ENCODE data around the gene CDH4.

Gene CDH4

GRCh38 chr20:61373956-61374545, 122.0 kb downstream of the CDH4 start:
- no peak for DNase-seq (ENCODE audit: low read depth)
- no peak overlapping the region for H3K4me3 ChIP-seq (replicated peaks; ENCODE audit: low read depth, low read length)
- TF ChIP-seq CTCF (IDR thresholded peaks at IDR 0.05; ENCODE audit: low read length, missing control alignments): no peak

GRCh38 chr20:61376541-61377240, 124.6 kb downstream of the CDH4 start:
- no peak overlapping the region for H3K4me3 ChIP-seq (replicated peaks; ENCODE audit: low read depth, low read length)
- no peak for TF ChIP-seq CTCF (IDR thresholded peaks at IDR 0.05; ENCODE audit: low read length, missing control alignments)
- no peak for DNase-seq (ENCODE audit: low read depth)

- H3K4me3 ChIP-seq (replicated peaks; ENCODE audit: low read depth, low read length): no peak overlapping the region
- no peak for DNase-seq (ENCODE audit: low read depth)
- TF ChIP-seq CTCF (IDR thresholded peaks at IDR 0.05; ENCODE audit: low read length, missing control alignments): no peak
Measured at GRCh38 chr20:61378694-61379355, 126.8 kb downstream of the CDH4 start.

- H3K4me3 ChIP-seq (replicated peaks; ENCODE audit: low read depth, low read length): no peak overlapping the region
- TF ChIP-seq CTCF (IDR thresholded peaks at IDR 0.05; ENCODE audit: low read length, missing control alignments): no peak
- DNase-seq (ENCODE audit: low read depth): no peak
Measured at GRCh38 chr20:61379898-61380544, 128.0 kb downstream of the CDH4 start.

GRCh38 chr20:61380545-61380915, 128.5 kb downstream of the CDH4 start:
- no peak for DNase-seq (ENCODE audit: low read depth)
- H3K4me3 ChIP-seq (replicated peaks; ENCODE audit: low read depth, low read length): no peak overlapping the region
- TF ChIP-seq CTCF (IDR thresholded peaks at IDR 0.05; ENCODE audit: low read length, missing control alignments): no peak

GRCh38 chr20:61382194-61382593, 130.1 kb downstream of the CDH4 start:
- no peak for TF ChIP-seq CTCF (IDR thresholded peaks at IDR 0.05; ENCODE audit: low read length, missing control alignments)
- H3K4me3 ChIP-seq (replicated peaks; ENCODE audit: low read depth, low read length): no peak overlapping the region
- DNase-seq (ENCODE audit: low read depth): no peak
